H1 (cell line): ENCODE measurements around the gene SLC23A2. TPM values are rescaled to one million over a fixed set of nuclear protein-coding genes. Genes with fewer than 3 reads are reported as not detected.
"Not testable (repeated sequence)": the region's sequence is repeated elsewhere in the genome, so short reads cannot be mapped to it uniquely, and the experiment has no call there.

Source experiments
- CTCF ChIA-PET: fragments of 300-600 bp; sonication (Branson Sonifier 250); formaldehyde crosslinking; loops from one replicate; lab custom pipeline; 2021; ENCODE audit not compliant: partially characterized antibody; lab: Charles Lee
- POLR2A ChIA-PET: fragments of 300-600 bp; sonication (Branson Sonifier 250); formaldehyde crosslinking; loops from one replicate; lab custom pipeline; 2021; ENCODE audit warnings: inconsistent platforms; ENCODE audit not compliant: partially characterized antibody; lab: Charles Lee
- DNase-seq, 2 experiments: peaks; one replicate each; pipeline versions ENCODE4 v3.0.0 to v3.0.0-alpha.2; 2010 to 2022; ENCODE audit warnings: low spot score in 2 of 2, low read depth in 1 of 2, mixed read lengths in 1 of 2
- FAIRE-seq: peaks from 2 replicates; lab custom pipeline; 2011; peaks lifted over from hg19 to GRCh38; lab: Jason Lieb, UNC
- H2AFZ ChIP-seq: 2 replicates; pipeline ENCODE4 v1.8.1; 2012; ENCODE audit warnings: low read length, inconsistent platforms
- H2AK5ac ChIP-seq: 2 replicates; pipeline ENCODE4 v1.6.1; 2013; ENCODE audit warnings: low read depth, low read length
- H2BK120ac ChIP-seq: replicated peaks from 2 replicates; pipeline ENCODE3; 2013; ENCODE audit warnings: low read depth, low read length, inconsistent platforms
- H2BK12ac ChIP-seq: 2 replicates; pipeline ENCODE4 v1.6.1; 2013; ENCODE audit warnings: low read depth, low read length
- H2BK15ac ChIP-seq: 2 replicates; pipeline ENCODE4 v1.6.1; 2013; ENCODE audit warnings: low read length
- H2BK20ac ChIP-seq: 2 replicates; pipeline ENCODE4 v1.6.1; 2013; ENCODE audit warnings: low read length
- H2BK5ac ChIP-seq: 2 replicates; pipeline ENCODE4 v1.6.1; 2013; ENCODE audit warnings: low read depth, low read length
- H3K14ac ChIP-seq: 2 replicates; pipeline ENCODE4 v1.6.1; 2013; ENCODE audit warnings: inconsistent platforms; ENCODE audit not compliant: insufficient read length
- H3K18ac ChIP-seq: 2 replicates; pipeline ENCODE4 v1.6.1; 2013; ENCODE audit warnings: low read length; ENCODE audit errors: extremely low read depth
- H3K23ac ChIP-seq: 2 replicates; pipeline ENCODE4 v1.6.1; 2013; ENCODE audit warnings: inconsistent platforms; ENCODE audit not compliant: insufficient read length
- H3K23me2 ChIP-seq: 2 replicates; pipeline ENCODE4 v1.6.1; 2013; ENCODE audit warnings: low read depth, low read length
- H3K27ac ChIP-seq: 2 replicates; pipeline ENCODE4 v1.6.1; 2011; ENCODE audit warnings: low read depth, low read length, inconsistent platforms
- H3K27me3 ChIP-seq, 4 experiments: replicated peaks in 1 of 4; 1 replicate in 1 of 4; 2 replicates in 3 of 4; pipeline versions ENCODE4 v1.6.1 to v1.8.1; 2011 to 2013; ENCODE audit warnings: low read length in 3 of 4, mild to moderate bottlenecking in 3 of 4, inconsistent platforms in 2 of 4, mixed read lengths in 2 of 4, moderate library complexity in 1 of 4; ENCODE audit not compliant: control insufficient read depth in 3 of 4, insufficient read depth in 3 of 4; ENCODE audit errors: extremely low read depth in 1 of 4
- H3K36me3 ChIP-seq, 4 experiments: 2 replicates each; pipeline versions ENCODE4 v1.6.1 to v1.8.1; 2011 to 2013; ENCODE audit warnings: mild to moderate bottlenecking in 4 of 4, low read length in 3 of 4, moderate library complexity in 2 of 4, control low read depth in 1 of 4, inconsistent platforms in 1 of 4; ENCODE audit not compliant: insufficient read depth in 4 of 4, control insufficient read depth in 2 of 4
- H3K4ac ChIP-seq: replicated peaks from 2 replicates; pipeline ENCODE3; 2013; ENCODE audit warnings: low read length, low read depth, mixed read lengths, inconsistent platforms; ENCODE audit not compliant: insufficient read length
- H3K4me1 ChIP-seq, 4 experiments: replicated peaks in 1 of 4; 1 replicate in 1 of 4; 2 replicates in 3 of 4; pipeline versions ENCODE4 v1.6.1 to v1.8.1; 2011 to 2013; ENCODE audit warnings: low read length in 3 of 4, inconsistent platforms in 2 of 4, mixed read lengths in 1 of 4; ENCODE audit not compliant: insufficient read depth in 4 of 4, control insufficient read depth in 3 of 4
- H3K4me2 ChIP-seq, 2 experiments: 2 replicates each; pipeline versions ENCODE4 v1.6.1 to v1.8.1; 2011 to 2013; ENCODE audit warnings: low read depth in 2 of 2, low read length in 2 of 2, control low read depth in 1 of 2, inconsistent platforms in 1 of 2, mild to moderate bottlenecking in 1 of 2; ENCODE audit not compliant: insufficient read depth in 1 of 2
- H3K4me3 ChIP-seq, 4 experiments: fragments of 200-600, 300-600 bp in 1 of 4; sonication (generic), shearing (Covaris generic), sonication (Bioruptor Twin) in 1 of 4; 2 replicates each; pipeline versions ENCODE4 v1.5.1 to v1.8.1; 2011 to 2016; ENCODE audit warnings: low read length in 4 of 4, low read depth in 3 of 4, control low read depth in 2 of 4, inconsistent platforms in 2 of 4, mild to moderate bottlenecking in 2 of 4, mixed read lengths in 1 of 4, moderate library complexity in 1 of 4; ENCODE audit not compliant: insufficient read depth in 2 of 4; ENCODE audit errors: extremely low read depth in 1 of 4
- H3K56ac ChIP-seq: replicated peaks from 2 replicates; pipeline ENCODE3; 2013; ENCODE audit warnings: low read depth, mild to moderate bottlenecking, mixed read lengths, low read length, inconsistent platforms; ENCODE audit not compliant: insufficient read length
- H3K79me1 ChIP-seq: 2 replicates; pipeline ENCODE4 v1.6.1; 2013; ENCODE audit warnings: low read depth, low read length, control low read depth
- H3K79me2 ChIP-seq, 2 experiments: 2 replicates each; pipeline versions ENCODE4 v1.6.1 to v1.8.1; 2012 to 2013; ENCODE audit warnings: low read length in 2 of 2, mild to moderate bottlenecking in 2 of 2, inconsistent platforms in 1 of 2; ENCODE audit not compliant: insufficient read depth in 2 of 2, control insufficient read depth in 1 of 2
- H3K9ac ChIP-seq, 4 experiments: replicated peaks in 1 of 4; 1 replicate in 1 of 4; 2 replicates in 3 of 4; pipeline versions ENCODE4 v1.6.1 to v1.8.1; 2011 to 2013; ENCODE audit warnings: low read depth in 3 of 4, low read length in 3 of 4, control low read depth in 2 of 4, mild to moderate bottlenecking in 2 of 4, moderate library complexity in 2 of 4, inconsistent platforms in 1 of 4; ENCODE audit errors: extremely low read depth in 1 of 4
- H3K9me3 ChIP-seq, 2 experiments: 2 replicates each; pipeline versions ENCODE4 v1.6.1 to v1.8.1; 2012 to 2013; ENCODE audit warnings: mild to moderate bottlenecking in 2 of 2, moderate library complexity in 2 of 2, control low read depth in 1 of 2, inconsistent platforms in 1 of 2, low read depth in 1 of 2, low read length in 1 of 2, mixed read lengths in 1 of 2; ENCODE audit not compliant: insufficient read depth in 2 of 2
- H4K20me1 ChIP-seq, 2 experiments: replicated peaks in 1 of 2; 2 replicates each; pipeline versions ENCODE3 to v1.8.1; 2011 to 2013; ENCODE audit warnings: inconsistent platforms in 2 of 2, low read length in 2 of 2, mild to moderate bottlenecking in 1 of 2; ENCODE audit not compliant: insufficient read depth in 2 of 2, control insufficient read depth in 1 of 2
- H4K5ac ChIP-seq: 2 replicates; pipeline ENCODE4 v1.6.1; 2013; ENCODE audit warnings: low read length, low read depth, mixed read lengths, inconsistent platforms; ENCODE audit not compliant: insufficient read length
- H4K8ac ChIP-seq: 2 replicates; pipeline ENCODE4 v1.8.0; 2013; ENCODE audit warnings: mild to moderate bottlenecking, moderate library complexity, low read length, inconsistent platforms; ENCODE audit not compliant: insufficient read depth; ENCODE audit errors: extremely low read depth
- H4K91ac ChIP-seq: replicated peaks from 2 replicates; pipeline ENCODE3; 2013; ENCODE audit warnings: low read length, mixed read lengths, inconsistent platforms; ENCODE audit not compliant: insufficient read length
- TAF7 ChIP-seq: optimal IDR thresholded peaks from 2 replicates; pipeline ENCODE3; 2011; ENCODE audit warnings: low read depth, mild to moderate bottlenecking, inconsistent platforms, low read length, moderate library complexity, borderline replicate concordance
- WGBS, 2 experiments: shearing (Covaris generic) in 1 of 2; methylation state at CpG; one replicate each; pipeline versions ENCODE4 v1.1.6 to v1.1.7; 2013 to 2015; ENCODE audit warnings: low lambda C conversion rate in 2 of 2, mixed read lengths in 2 of 2, inconsistent platforms in 1 of 2, low coverage in 1 of 2, missing lambda C conversion rate in 1 of 2; ENCODE audit not compliant: insufficient replicate concordance in 2 of 2, insufficient coverage in 1 of 2, insufficient read length in 1 of 2; ENCODE audit errors: extremely low coverage in 1 of 2, missing lambda C conversion rate in 1 of 2; 5-methylcytosine and 5-hydroxymethylcytosine counted together
- polyA plus RNA-seq, 7 experiments: library from polyadenylated mRNA; depleted of rRNA in 3 of 7; stranded (reverse) in 5 of 7; unstranded in 2 of 7; fragments of >200 nt in 5 of 7; fragments of 200-250 nt in 2 of 7; gene quantifications; 1 replicate in 5 of 7; 2 replicates in 1 of 7; 4 replicates in 1 of 7; pipeline versions ENCODE4 v1.2.1 to v1.2.3, GENCODE V29; 2011 to 2013; ENCODE audit warnings: missing spikeins in 2 of 7, mixed read lengths in 2 of 7
- total RNA-seq: library from RNA; stranded (reverse); fragmentation: NEBNext Ultra II Directional; extraction: Animal tissue kit (Norgen Biotek cat#: 25700); gene quantifications from 2 replicates; pipeline ENCODE4 v1.2.1, GENCODE V29; 2021

Gene SLC23A2
- total and polyA plus RNA-seq, 2 of the 8 experiments (the other 6 are each of a cell fraction or from before 2014, with no cell fraction given): 17.0 to 18.6 TPM

GRCh38 chr20:5036828-5037227 lies 35.5 kb upstream of the SLC23A2 start:
- Histone ChIP-seq H3K4me2 (no peak overlapping the region), H2BK15ac (no peak overlapping the region), H3K27ac (no peak overlapping the region), H2BK120ac (no peak overlapping the region), H3K27me3 (no peaks in the 10 kb centered on the region), H4K91ac (no peak overlapping the region), H3K79me2 (no peaks in the 10 kb centered on the region), H3K23me2 (no peaks in the 10 kb centered on the region), H3K9me3 (no peaks in the 10 kb centered on the region), H2AK5ac (no peak overlapping the region), H2BK20ac (no peak overlapping the region), H3K18ac (no peak overlapping the region), H3K56ac (no peak overlapping the region), H3K4me3 (no peak overlapping the region), H2BK5ac (no peak overlapping the region), H2BK12ac (no peak overlapping the region), H3K4me1 (no peaks in the 10 kb centered on the region), H4K5ac (no peak overlapping the region), H4K20me1 (no peaks in the 10 kb centered on the region), H3K4ac (no peak overlapping the region), H3K23ac (no peak overlapping the region), H3K14ac (no peak overlapping the region), H3K36me3 (no peaks in the 10 kb centered on the region), H3K9ac (no peak overlapping the region), H3K79me1 (no peaks in the 10 kb centered on the region), H2AFZ (no peak overlapping the region), H4K8ac (no peak overlapping the region)
- FAIRE-seq (no peak), DNase-seq (no peak)
- ChIA-PET CTCF (interaction anchor here (0.6 to 1.9 kb wide), 3 partner anchors 20 to 39 kb away, joined by 3 to 8 read pairs (median 4); no protein-coding TSS in a partner anchor), POLR2A (interaction anchor here (0.7 kb wide), 1 partner anchor 374 kb away, joined by 3 read pairs; no protein-coding TSS in a partner anchor)
- WGBS, 2 experiments: 79% methylated on average over 2 of the region's 2 CpGs; no CpG with 5 or more reads in 1 of the 2 experiments
- no peak for TF ChIP-seq TAF7

GRCh38 chr20:5035518-5035917 lies 34.2 kb upstream of the SLC23A2 start:
- not testable (repeated sequence) for H3K23ac ChIP-seq, H3K27me3 ChIP-seq, H3K36me3 ChIP-seq, H4K5ac ChIP-seq, H3K4me3 ChIP-seq, H3K23me2 ChIP-seq, H3K79me1 ChIP-seq, H3K4ac ChIP-seq, H4K91ac ChIP-seq, H3K9ac ChIP-seq, H3K9me3 ChIP-seq, H2BK15ac ChIP-seq, H3K18ac ChIP-seq, H3K4me2 ChIP-seq, H2AFZ ChIP-seq, H2AK5ac ChIP-seq, H3K14ac ChIP-seq, H4K20me1 ChIP-seq, H3K56ac ChIP-seq, H2BK5ac ChIP-seq, FAIRE-seq, H3K4me1 ChIP-seq, H2BK20ac ChIP-seq, DNase-seq, H2BK120ac ChIP-seq, H3K79me2 ChIP-seq, H4K8ac ChIP-seq, H2BK12ac ChIP-seq, H3K27ac ChIP-seq
- CTCF ChIA-PET: interaction anchor here (1.9 to 2.2 kb wide), 2 partner anchors 21 to 66 kb away, joined by 5 to 8 read pairs; no protein-coding TSS in a partner anchor
- WGBS, 2 experiments: 100% methylated on average over 1 of the region's 1 CpG; no CpG with 5 or more reads in 1 of the 2 experiments
- POLR2A ChIA-PET: interaction anchor here (1.0 kb wide), 1 partner anchor 81 kb away, joined by 3 read pairs; no protein-coding TSS in a partner anchor
